Measurements from ENCODE around the gene PTPRE.

DNA sequence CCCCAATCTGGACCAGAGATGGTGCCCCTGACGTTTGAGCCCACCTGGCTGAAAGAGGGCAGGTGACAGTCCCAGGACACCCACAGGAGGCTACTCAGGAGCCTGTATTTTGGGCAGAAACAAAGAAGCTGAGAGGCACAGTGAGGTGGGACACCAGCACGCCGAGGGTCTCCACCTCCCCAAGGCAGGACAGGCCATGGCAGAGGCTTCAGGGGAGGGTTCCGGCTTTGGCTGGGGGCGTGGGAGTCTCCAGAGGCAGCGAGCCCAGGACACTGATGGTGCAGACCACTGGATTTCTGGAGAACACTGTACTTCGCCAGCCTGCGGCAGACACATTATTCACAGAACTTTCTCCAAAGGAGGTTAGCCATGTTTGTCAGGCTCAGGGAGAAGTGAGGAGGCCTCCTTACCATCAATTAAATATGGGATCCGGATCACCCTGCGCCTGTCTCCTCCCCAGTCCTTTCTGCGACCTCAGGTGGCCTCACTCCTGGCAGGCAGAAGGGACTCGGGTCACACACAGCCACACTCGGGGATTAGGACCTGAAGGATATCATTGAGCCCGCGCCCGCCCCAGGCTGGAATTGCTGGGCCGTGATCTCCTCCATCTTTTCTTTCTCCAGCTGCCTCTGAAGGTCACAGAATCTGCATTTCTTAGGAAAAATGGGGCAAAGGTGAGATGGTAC lies 121.1 kb downstream of the PTPRE start:
- TF ChIP-seq RCOR1 (IDR thresholded peaks at IDR 0.05; ENCODE audit: low read length) (no peak), FOSL2 (IDR thresholded peaks at IDR 0.05; ENCODE audit: borderline replicate concordance, low read depth) (no peak)
